H9 (cell line): ENCODE data around the gene LYSMD3. TPM values are rescaled to one million over a fixed set of nuclear protein-coding genes. Genes with fewer than 3 reads are reported as not detected.

Experiments used
- DNase-seq: peaks from one replicate; pipeline ENCODE4 v3.0.0-alpha.2; 2017
- H2AFZ ChIP-seq: one replicate; pipeline ENCODE4 v1.6.1; 2013; ENCODE audit warnings: mild to moderate bottlenecking, low read length, control low read depth, moderate library complexity
- H2AK5ac ChIP-seq: 2 replicates; pipeline ENCODE4 v1.6.1; 2013; ENCODE audit warnings: low read length, control low read depth, mixed read lengths; ENCODE audit not compliant: insufficient read length
- H2BK120ac ChIP-seq: one replicate; pipeline ENCODE4 v1.6.1; 2013; ENCODE audit warnings: low read depth, mild to moderate bottlenecking, low read length, control low read depth, inconsistent platforms; ENCODE audit not compliant: poor library complexity, severe bottlenecking
- H2BK12ac ChIP-seq: 2 replicates; pipeline ENCODE4 v1.6.1; 2013; ENCODE audit warnings: low read length, control low read depth, mixed read lengths, low read depth; ENCODE audit not compliant: insufficient read length
- H2BK15ac ChIP-seq: 2 replicates; pipeline ENCODE4 v1.6.1; 2013; ENCODE audit warnings: low read depth, low read length, control low read depth
- H2BK20ac ChIP-seq: one replicate; pipeline ENCODE4 v1.6.1; 2013; ENCODE audit warnings: low read depth, mild to moderate bottlenecking, low read length, control low read depth, inconsistent platforms; ENCODE audit not compliant: poor library complexity, severe bottlenecking
- H2BK5ac ChIP-seq: 2 replicates; pipeline ENCODE4 v1.6.1; 2013; ENCODE audit warnings: low read length, control low read depth, mixed read lengths; ENCODE audit not compliant: insufficient read length
- H3K14ac ChIP-seq: 2 replicates; pipeline ENCODE4 v1.6.1; 2013; ENCODE audit warnings: low read length, control low read depth; ENCODE audit not compliant: insufficient read depth
- H3K18ac ChIP-seq: 2 replicates; pipeline ENCODE4 v1.6.1; 2013; ENCODE audit warnings: low read depth, mild to moderate bottlenecking, mixed read lengths, low read length, control low read depth; ENCODE audit not compliant: insufficient read length
- H3K23ac ChIP-seq: 2 replicates; pipeline ENCODE4 v1.6.1; 2013; ENCODE audit warnings: low read length, control low read depth, mixed read lengths, low read depth; ENCODE audit not compliant: insufficient read length
- H3K23me2 ChIP-seq: 2 replicates; pipeline ENCODE4 v1.6.1; 2013; ENCODE audit warnings: low read depth, mild to moderate bottlenecking, mixed read lengths, low read length, control low read depth; ENCODE audit not compliant: insufficient read length, poor library complexity, severe bottlenecking
- H3K27ac ChIP-seq: 2 replicates; pipeline ENCODE4 v1.5.1; 2013; ENCODE audit warnings: low read length, control low read depth, mixed read lengths, low read depth; ENCODE audit not compliant: insufficient read length
- H3K27me3 ChIP-seq: 2 replicates; pipeline ENCODE4 v1.6.1; 2013; ENCODE audit warnings: low read length, control low read depth, inconsistent platforms; ENCODE audit not compliant: insufficient read depth
- H3K4ac ChIP-seq: 2 replicates; pipeline ENCODE4 v1.6.1; 2013; ENCODE audit warnings: low read depth, mild to moderate bottlenecking, control low read depth, inconsistent platforms, low read length, moderate library complexity
- H3K4me1 ChIP-seq: 2 replicates; pipeline ENCODE4 v1.6.1; 2013; ENCODE audit warnings: low read length, control low read depth, inconsistent platforms; ENCODE audit not compliant: insufficient read depth
- H3K4me2 ChIP-seq: 2 replicates; pipeline ENCODE4 v1.6.1; 2013; ENCODE audit warnings: low read length, control low read depth, mixed read lengths; ENCODE audit not compliant: insufficient read length, insufficient read depth
- H3K56ac ChIP-seq: 2 replicates; pipeline ENCODE4 v1.6.1; 2013; ENCODE audit warnings: low read depth, mild to moderate bottlenecking, mixed read lengths, low read length, control low read depth; ENCODE audit not compliant: insufficient read length
- H3K79me1 ChIP-seq: 2 replicates; pipeline ENCODE4 v1.6.1; 2013; ENCODE audit warnings: low read depth, mild to moderate bottlenecking, moderate library complexity, low read length, control low read depth, inconsistent platforms; ENCODE audit not compliant: insufficient read depth, poor library complexity, severe bottlenecking
- H3K79me2 ChIP-seq: 2 replicates; pipeline ENCODE4 v1.6.1; 2013; ENCODE audit warnings: low read length, control low read depth, inconsistent platforms; ENCODE audit not compliant: insufficient read depth
- H3K9ac ChIP-seq: 2 replicates; pipeline ENCODE4 v1.6.1; 2013; ENCODE audit warnings: low read length, control low read depth, mixed read lengths; ENCODE audit not compliant: insufficient read length; ENCODE audit errors: extremely low read depth
- H3K9me3 ChIP-seq: one replicate; pipeline ENCODE4 v1.6.1; 2013; ENCODE audit warnings: low read depth, low read length, inconsistent platforms; ENCODE audit not compliant: control insufficient read depth
- H3T11ph ChIP-seq: one replicate; pipeline ENCODE4 v1.6.1; 2013; ENCODE audit warnings: mild to moderate bottlenecking, low read length, control low read depth, inconsistent platforms
- H4K20me1 ChIP-seq: one replicate; pipeline ENCODE4 v1.6.1; 2013; ENCODE audit not compliant: control insufficient read depth, insufficient read length, insufficient read depth
- H4K5ac ChIP-seq: 2 replicates; pipeline ENCODE4 v1.6.1; 2013; ENCODE audit warnings: low read depth, mild to moderate bottlenecking, mixed read lengths, low read length, control low read depth; ENCODE audit not compliant: insufficient read length
- H4K8ac ChIP-seq: replicated peaks from 2 replicates; pipeline ENCODE4 v1.6.1; 2013; ENCODE audit warnings: low read length, control low read depth, mixed read lengths, low read depth; ENCODE audit not compliant: insufficient read length
- H4K91ac ChIP-seq: 2 replicates; pipeline ENCODE4 v1.6.1; 2013; ENCODE audit warnings: low read depth, mild to moderate bottlenecking, moderate library complexity, mixed read lengths, low read length, control low read depth; ENCODE audit not compliant: insufficient read length
- H3K27ac Mint-ChIP-seq, 3 experiments: 2 replicates in 2 of 3; 3 replicates in 1 of 3; pipeline ENCODE4 v1.8.0; 2020 to 2021; ENCODE audit warnings: mixed read lengths in 3 of 3, mild to moderate bottlenecking in 1 of 3, moderate library complexity in 1 of 3
- H3K27me3 Mint-ChIP-seq: 2 replicates; pipeline ENCODE4 v1.8.0; 2021; ENCODE audit warnings: low read depth, mild to moderate bottlenecking, moderate library complexity, mixed read lengths
- H3K36me3 Mint-ChIP-seq, 3 experiments: 2 replicates in 2 of 3; 3 replicates in 1 of 3; pipeline ENCODE4 v1.8.0; 2020 to 2021; ENCODE audit warnings: low read depth in 3 of 3, mixed read lengths in 3 of 3; ENCODE audit not compliant: insufficient read depth in 1 of 3
- H3K4me1 Mint-ChIP-seq, 2 experiments: 2 replicates each; pipeline ENCODE4 v1.8.0; 2020; ENCODE audit warnings: mixed read lengths in 2 of 2
- H3K4me3 Mint-ChIP-seq, 2 experiments: 2 replicates in 1 of 2; 3 replicates in 1 of 2; pipeline ENCODE4 v1.8.0; 2020 to 2021; ENCODE audit warnings: mild to moderate bottlenecking in 2 of 2, mixed read lengths in 2 of 2, moderate library complexity in 1 of 2
- H3K9me3 Mint-ChIP-seq, 2 experiments: 2 replicates in 1 of 2; 3 replicates in 1 of 2; pipeline ENCODE4 v1.8.0; 2020; ENCODE audit warnings: mild to moderate bottlenecking in 2 of 2, mixed read lengths in 2 of 2, moderate library complexity in 1 of 2
- CTCF ChIP-seq: fragments of 200-600 bp; sonication (generic); conservative IDR thresholded peaks from 3 replicates; pipeline ENCODE4 v1.8.0; 2021; ENCODE audit warnings: antibody characterized with exemption, mild to moderate bottlenecking
- WGBS: extraction: QIAGEN DNeasy Blood & Tissue Kit; methylation state at CpG from one replicate; pipeline ENCODE4 v1.1.7; 2013; ENCODE audit warnings: missing lambda C conversion rate, low lambda C conversion rate, mixed read lengths; ENCODE audit not compliant: insufficient read length; ENCODE audit errors: extremely low coverage; 5-methylcytosine and 5-hydroxymethylcytosine counted together
- total RNA-seq: library from RNA; stranded (reverse); gene quantifications from 2 replicates; pipeline ENCODE4 v1.2.1, GENCODE V29; 2021

LYSMD3 gene
- total RNA-seq, 1 experiment from 2014 or later, result 14.0 TPM

DNA sequence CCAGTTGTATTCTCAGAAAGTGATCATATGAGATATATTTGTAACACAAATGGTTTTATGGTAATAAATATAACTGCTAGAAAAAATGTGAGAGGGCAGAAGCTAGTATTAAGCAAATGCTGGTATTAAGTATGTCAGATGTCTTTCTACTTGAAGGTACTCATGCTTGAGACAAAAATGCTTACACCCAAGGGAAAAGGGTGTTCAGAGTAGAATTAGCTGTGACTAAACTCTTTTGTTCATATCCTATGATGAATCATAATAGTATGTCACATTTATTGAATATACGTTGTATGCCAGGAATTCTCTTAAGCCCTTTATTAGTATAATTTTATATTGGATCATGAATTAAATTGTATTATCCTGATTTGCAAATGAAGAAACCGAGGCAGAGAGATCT, 31.4 kb upstream of the LYSMD3 start:
- peaks cover 7 to 11% of the 10 kb centered on the region in 2 experiments for H3K9me3 Mint-ChIP-seq
- H3K27ac Mint-ChIP-seq, result peak overlapping the region in 2 of 3 experiments; percentile 57 to 63; a peak in 2 of 7 replicates
- H4K20me1 ChIP-seq, result no peaks in the 10 kb centered on the region
- no peak for DNase-seq
- peaks cover 0 to 9% (median 7%) of the 10 kb centered on the region in 3 experiments; a peak in 5 of 7 replicates for H3K36me3 Mint-ChIP-seq
- H2BK20ac ChIP-seq, result no peak overlapping the region
- no peak overlapping the region for H3K56ac ChIP-seq
- no peak overlapping the region for H3K14ac ChIP-seq
- peak overlapping the region; percentile 4 to 93; a peak in 4 of 5 replicates for H3K4me3 Mint-ChIP-seq
- H2BK5ac ChIP-seq, result no peak overlapping the region
- H3K4ac ChIP-seq, result no peak overlapping the region
- H3K4me1 ChIP-seq, result peaks cover 11% of the 10 kb centered on the region; the same call in 1 of the 2 replicates
- no peaks in the 10 kb centered on the region for H3K27me3 Mint-ChIP-seq
- no peak overlapping the region for H2AK5ac ChIP-seq
- no peak overlapping the region for H2BK120ac ChIP-seq
- no peak overlapping the region for H3K23ac ChIP-seq
- H4K91ac ChIP-seq, result no peak overlapping the region
- H2AFZ ChIP-seq, result no peak overlapping the region
- H3K9me3 ChIP-seq, result no peaks in the 10 kb centered on the region
- H4K5ac ChIP-seq, result no peak overlapping the region
- WGBS, result no CpG with 5 or more reads among the region's 2 CpGs
- no peak overlapping the region for H3T11ph ChIP-seq
- H3K79me2 ChIP-seq, result peaks cover 21% of the 10 kb centered on the region; the same call in 1 of the 2 replicates
- H2BK12ac ChIP-seq, result no peak overlapping the region
- TF ChIP-seq CTCF, result no peak
- H3K27me3 ChIP-seq, result no peaks in the 10 kb centered on the region
- H4K8ac ChIP-seq, result no peak overlapping the region
- H3K18ac ChIP-seq, result no peak overlapping the region
- H3K79me1 ChIP-seq, result no peaks in the 10 kb centered on the region
- H3K9ac ChIP-seq, result no peak overlapping the region
- no peak overlapping the region for H2BK15ac ChIP-seq
- no peak overlapping the region for H3K4me2 ChIP-seq
- H3K23me2 ChIP-seq, result peaks cover 4% of the 10 kb centered on the region
- peaks cover 74 to 77% of the 10 kb centered on the region in 2 experiments for H3K4me1 Mint-ChIP-seq
- no peak overlapping the region for H3K27ac ChIP-seq
